Measurements from ENCODE around the gene ARHGAP22.

ARHGAP22 gene

GRCh38 chr10:48612236-48612943 lies 7.5 kb upstream of the ARHGAP22 start:
- Histone ChIP-seq H3K4me3 (ENCODE audit: insufficient read depth in 1 of 2, low read depth in 1 of 2, low read length in 2 of 2) (no peak overlapping the region), H2BK5ac (ENCODE audit: low read depth, low read length, poor library complexity, severe bottlenecking) (no peak overlapping the region), H3K4ac (ENCODE audit: low read depth in 1 of 2, low read length in 2 of 2) (no peak overlapping the region), H3K18ac (ENCODE audit: low read depth in 1 of 2, low read length in 2 of 2) (no peak overlapping the region), H3K36me3 (ENCODE audit: control insufficient read depth in 1 of 2, insufficient read depth in 2 of 2, low read depth in 1 of 2, low read length in 2 of 2) (no peaks in the 10 kb centered on the region), H3K27ac (ENCODE audit: low read length, poor library complexity, severe bottlenecking) (no peak overlapping the region), H3K4me1 (ENCODE audit: control insufficient read depth, insufficient read depth, low read depth, low read length) (peaks cover 8% of the 10 kb centered on the region), H4K8ac (ENCODE audit: low read length) (no peak overlapping the region), H3K4me2 (ENCODE audit: low read length, poor library complexity, severe bottlenecking) (no peak overlapping the region), H3K79me1 (replicated peaks; ENCODE audit: low read length, poor library complexity, severe bottlenecking) (no peaks in the 10 kb centered on the region), H4K91ac (ENCODE audit: low read length) (no peak overlapping the region), H3K27me3 (ENCODE audit: control insufficient read depth in 1 of 2, insufficient read depth in 1 of 2, low read length in 2 of 2) (no peaks in the 10 kb centered on the region), H3K9ac (ENCODE audit: low read length) (peak overlapping the region; percentile 81), H2AK5ac (ENCODE audit: low read length, severe bottlenecking) (no peak overlapping the region), H3K23ac (ENCODE audit: low read length in 2 of 2) (no peak overlapping the region), H2BK15ac (ENCODE audit: low read depth, poor library complexity, severe bottlenecking) (no peak overlapping the region), H3K14ac (ENCODE audit: low read length in 2 of 2) (no peak overlapping the region), H2AFZ (ENCODE audit: low read depth, low read length) (no peak overlapping the region), H2BK120ac (ENCODE audit: low read depth, low read length) (no peak overlapping the region), H3K9me3 (ENCODE audit: control insufficient read depth, low read length) (peaks cover 10% of the 10 kb centered on the region), H2BK12ac (ENCODE audit: low read length in 2 of 2) (peak overlapping the region; percentile 49 to 81)
- 86% methylated on average over 3 of the region's 3 CpGs for WGBS
- DNase-seq, result no peak

DNA sequence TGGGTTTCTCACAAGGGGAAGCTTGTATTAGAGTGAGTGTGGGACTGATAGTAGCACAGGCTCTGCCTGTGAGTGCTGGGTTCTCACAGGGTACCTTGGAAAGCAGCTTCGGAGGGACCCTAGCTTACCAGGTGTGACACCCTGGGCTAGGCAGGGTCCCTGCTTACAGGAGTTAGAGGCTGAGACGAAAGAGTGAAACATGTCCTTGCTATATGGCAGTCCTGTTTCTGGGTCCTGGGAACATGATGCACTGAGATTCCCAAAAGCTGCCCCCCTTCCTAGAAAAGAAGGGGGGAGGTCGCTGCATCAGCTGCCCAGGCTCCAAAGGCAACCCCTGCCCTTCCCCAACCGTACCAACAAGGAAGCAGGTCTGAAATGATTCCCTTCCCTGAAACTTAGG lies 6.3 kb upstream of the ARHGAP22 start:
- Histone ChIP-seq H3K36me3 (ENCODE audit: control insufficient read depth in 1 of 2, insufficient read depth in 2 of 2, low read depth in 1 of 2, low read length in 2 of 2) (no peaks in the 10 kb centered on the region), H2AFZ (ENCODE audit: low read depth, low read length) (no peak overlapping the region), H3K4me1 (ENCODE audit: control insufficient read depth, insufficient read depth, low read depth, low read length) (peaks cover 17% of the 10 kb centered on the region), H3K4me2 (ENCODE audit: low read length, poor library complexity, severe bottlenecking) (no peak overlapping the region), H3K4ac (ENCODE audit: low read depth in 1 of 2, low read length in 2 of 2) (no peak overlapping the region), H3K4me3 (ENCODE audit: insufficient read depth in 1 of 2, low read depth in 1 of 2, low read length in 2 of 2) (no peak overlapping the region), H3K79me1 (replicated peaks; ENCODE audit: low read length, poor library complexity, severe bottlenecking) (no peaks in the 10 kb centered on the region), H3K27ac (ENCODE audit: low read length, poor library complexity, severe bottlenecking) (no peak overlapping the region), H2BK12ac (ENCODE audit: low read length in 2 of 2) (no peak overlapping the region), H4K8ac (ENCODE audit: low read length) (no peak overlapping the region), H3K18ac (ENCODE audit: low read depth in 1 of 2, low read length in 2 of 2) (peak overlapping the region in 1 of 2 experiments; percentile 19), H3K27me3 (ENCODE audit: control insufficient read depth in 1 of 2, insufficient read depth in 1 of 2, low read length in 2 of 2) (no peaks in the 10 kb centered on the region), H2BK5ac (ENCODE audit: low read depth, low read length, poor library complexity, severe bottlenecking) (no peak overlapping the region), H4K91ac (ENCODE audit: low read length) (no peak overlapping the region), H2AK5ac (ENCODE audit: low read length, severe bottlenecking) (no peak overlapping the region), H3K23ac (ENCODE audit: low read length in 2 of 2) (no peak overlapping the region), H3K14ac (ENCODE audit: low read length in 2 of 2) (no peak overlapping the region), H2BK120ac (ENCODE audit: low read depth, low read length) (no peak overlapping the region), H3K9me3 (ENCODE audit: control insufficient read depth, low read length) (peaks cover 6% of the 10 kb centered on the region), H3K9ac (ENCODE audit: low read length) (peak overlapping the region; percentile 61), H2BK15ac (ENCODE audit: low read depth, poor library complexity, severe bottlenecking) (no peak overlapping the region)
- DNase-seq, result no peak
- 96% methylated on average over 2 of the region's 4 CpGs for WGBS

DNA sequence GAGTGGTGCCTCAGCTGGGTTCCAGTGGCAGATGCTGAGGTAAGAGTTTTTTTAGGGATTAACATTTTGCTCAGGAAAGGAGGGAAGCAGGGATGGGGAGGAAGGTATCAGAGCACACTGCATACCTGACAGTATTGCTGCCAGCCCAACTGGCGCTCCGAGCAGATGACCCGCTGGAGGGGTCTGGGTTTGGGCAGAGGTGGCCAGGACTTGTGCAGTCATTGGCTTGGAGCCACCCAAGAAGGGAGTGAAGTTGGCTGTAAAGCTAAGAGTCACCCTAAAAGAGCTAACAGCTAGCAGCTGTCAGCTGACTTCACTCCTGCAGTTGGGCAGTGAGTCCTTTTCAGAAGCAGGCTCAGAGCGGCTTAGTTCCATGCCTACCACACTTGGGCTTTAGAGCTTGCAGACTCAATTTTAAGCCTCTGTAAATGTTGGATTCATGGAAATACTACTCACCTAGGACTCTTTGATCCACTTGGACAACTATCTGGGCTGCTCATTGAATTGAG lies 5.8 kb upstream of the ARHGAP22 start:
- Histone ChIP-seq H2BK15ac (ENCODE audit: low read depth, poor library complexity, severe bottlenecking) (no peak overlapping the region), H3K79me1 (replicated peaks; ENCODE audit: low read length, poor library complexity, severe bottlenecking) (no peaks in the 10 kb centered on the region), H2BK5ac (ENCODE audit: low read depth, low read length, poor library complexity, severe bottlenecking) (no peak overlapping the region), H3K4ac (ENCODE audit: low read depth in 1 of 2, low read length in 2 of 2) (peak overlapping the region in 1 of 2 experiments; percentile 14), H3K4me2 (ENCODE audit: low read length, poor library complexity, severe bottlenecking) (no peak overlapping the region), H3K4me3 (ENCODE audit: insufficient read depth in 1 of 2, low read depth in 1 of 2, low read length in 2 of 2) (no peak overlapping the region), H3K14ac (ENCODE audit: low read length in 2 of 2) (no peak overlapping the region), H2AFZ (ENCODE audit: low read depth, low read length) (no peak overlapping the region), H4K8ac (ENCODE audit: low read length) (no peak overlapping the region), H3K4me1 (ENCODE audit: control insufficient read depth, insufficient read depth, low read depth, low read length) (peaks cover 19% of the 10 kb centered on the region), H3K9me3 (ENCODE audit: control insufficient read depth, low read length) (peaks cover under 1% of the 10 kb centered on the region), H3K27ac (ENCODE audit: low read length, poor library complexity, severe bottlenecking) (no peak overlapping the region), H3K18ac (ENCODE audit: low read depth in 1 of 2, low read length in 2 of 2) (peak overlapping the region; percentile 28 to 33), H2BK12ac (ENCODE audit: low read length in 2 of 2) (no peak overlapping the region), H4K91ac (ENCODE audit: low read length) (no peak overlapping the region), H2BK120ac (ENCODE audit: low read depth, low read length) (no peak overlapping the region), H3K23ac (ENCODE audit: low read length in 2 of 2) (no peak overlapping the region), H2AK5ac (ENCODE audit: low read length, severe bottlenecking) (no peak overlapping the region), H3K36me3 (ENCODE audit: control insufficient read depth in 1 of 2, insufficient read depth in 2 of 2, low read depth in 1 of 2, low read length in 2 of 2) (no peaks in the 10 kb centered on the region), H3K27me3 (ENCODE audit: control insufficient read depth in 1 of 2, insufficient read depth in 1 of 2, low read length in 2 of 2) (no peaks in the 10 kb centered on the region), H3K9ac (ENCODE audit: low read length) (peak overlapping the region; percentile 61)
- WGBS, result 98% methylated on average over 4 of the region's 4 CpGs
- no peak for DNase-seq

GRCh38 chr10:48609899-48610584 lies 5.2 kb upstream of the ARHGAP22 start:
- no peak overlapping the region for H3K23ac ChIP-seq (ENCODE audit: low read length in 2 of 2)
- H3K4ac ChIP-seq (ENCODE audit: low read depth in 1 of 2, low read length in 2 of 2), result peak overlapping the region in 1 of 2 experiments; percentile 17
- H3K14ac ChIP-seq (ENCODE audit: low read length in 2 of 2), result no peak overlapping the region
- H3K79me1 ChIP-seq (replicated peaks; ENCODE audit: low read length, poor library complexity, severe bottlenecking), result no peaks in the 10 kb centered on the region
- no peak overlapping the region for H3K27ac ChIP-seq (ENCODE audit: low read length, poor library complexity, severe bottlenecking)
- H2BK12ac ChIP-seq (ENCODE audit: low read length in 2 of 2), result peak overlapping the region in 1 of 2 experiments; percentile 70
- peak overlapping the region in 1 of 2 experiments; percentile 74 for H3K18ac ChIP-seq (ENCODE audit: low read depth in 1 of 2, low read length in 2 of 2)
- no peak overlapping the region for H4K91ac ChIP-seq (ENCODE audit: low read length)
- WGBS, result 94% methylated on average over 4 of the region's 4 CpGs
- no peak overlapping the region for H3K9ac ChIP-seq (ENCODE audit: low read length)
- no peak overlapping the region for H2AK5ac ChIP-seq (ENCODE audit: low read length, severe bottlenecking)
- H2AFZ ChIP-seq (ENCODE audit: low read depth, low read length), result no peak overlapping the region
- H3K4me3 ChIP-seq (ENCODE audit: insufficient read depth in 1 of 2, low read depth in 1 of 2, low read length in 2 of 2), result no peak overlapping the region
- no peak overlapping the region for H2BK15ac ChIP-seq (ENCODE audit: low read depth, poor library complexity, severe bottlenecking)
- H3K4me1 ChIP-seq (ENCODE audit: control insufficient read depth, insufficient read depth, low read depth, low read length), result peaks cover 19% of the 10 kb centered on the region
- H4K8ac ChIP-seq (ENCODE audit: low read length), result no peak overlapping the region
- DNase-seq, result no peak
- no peaks in the 10 kb centered on the region for H3K36me3 ChIP-seq (ENCODE audit: control insufficient read depth in 1 of 2, insufficient read depth in 2 of 2, low read depth in 1 of 2, low read length in 2 of 2)
- no peak overlapping the region for H3K4me2 ChIP-seq (ENCODE audit: low read length, poor library complexity, severe bottlenecking)
- H2BK120ac ChIP-seq (ENCODE audit: low read depth, low read length), result no peak overlapping the region
- H3K27me3 ChIP-seq (ENCODE audit: control insufficient read depth in 1 of 2, insufficient read depth in 1 of 2, low read length in 2 of 2), result no peaks in the 10 kb centered on the region
- no peak overlapping the region for H2BK5ac ChIP-seq (ENCODE audit: low read depth, low read length, poor library complexity, severe bottlenecking)
- no peaks in the 10 kb centered on the region for H3K9me3 ChIP-seq (ENCODE audit: control insufficient read depth, low read length)

Data from mesenchymal stem cell (in vitro differentiated cells and primary cell).